ENCODE measurements around the gene KRTAP4-6.
"Not testable (repeated sequence)": the region's sequence is repeated elsewhere in the genome, so short reads cannot be mapped to it uniquely, and the experiment has no call there.

Gene KRTAP4-6

DNA sequence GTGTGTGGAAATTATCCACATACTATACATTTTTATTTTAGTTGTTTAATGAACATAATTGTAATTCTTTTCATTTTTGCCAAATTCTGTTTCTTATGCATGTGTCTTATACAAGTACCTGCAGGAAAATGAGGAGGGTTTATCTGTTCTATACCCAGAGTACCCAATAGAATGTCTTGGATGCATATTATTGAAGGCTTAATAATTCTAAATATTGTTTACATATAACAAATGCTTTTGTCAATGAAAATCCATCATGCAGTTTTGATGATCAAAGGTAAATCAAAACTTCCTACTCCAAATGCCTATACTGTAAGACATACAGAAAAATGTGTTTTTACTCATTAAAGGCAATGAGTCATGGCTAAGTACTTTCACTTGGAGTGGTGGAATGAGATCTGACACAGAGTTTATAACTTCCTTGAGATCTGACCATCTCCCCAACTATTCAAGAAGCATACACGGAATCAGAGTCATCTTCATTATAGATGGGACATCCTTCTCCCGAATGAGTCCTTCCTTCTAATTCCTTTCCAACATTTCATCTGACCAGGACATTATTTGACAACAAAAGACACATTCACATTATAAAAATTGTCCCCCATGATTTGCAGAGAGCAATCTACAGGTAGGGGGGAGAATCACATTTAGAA is 35.8 kb downstream of the KRTAP4-6 start:
- FAIRE-seq: peak; percentile 36

DNA sequence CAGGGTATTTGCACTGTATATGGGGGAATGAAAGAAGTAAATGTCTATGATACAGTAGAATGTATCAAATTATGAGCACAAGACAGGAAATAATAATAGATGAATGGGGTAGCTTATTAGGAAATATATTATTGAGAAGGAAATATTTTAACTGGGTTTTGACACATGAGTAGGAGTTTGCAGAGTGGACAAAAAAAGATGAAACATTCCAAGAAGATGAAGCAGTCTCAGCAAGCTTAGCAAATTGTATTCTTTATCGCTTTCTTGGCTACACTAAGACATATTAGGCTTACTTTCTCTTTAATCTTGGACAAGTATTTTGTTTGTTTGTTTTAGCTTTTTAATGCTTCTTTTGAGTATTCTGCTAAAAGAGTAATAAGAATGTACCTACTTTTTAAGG is 36.4 kb downstream of the KRTAP4-6 start:
- no peak for FAIRE-seq

- FAIRE-seq: no peak
Observed at GRCh38 chr17:41101586-41102259, 38.6 kb downstream of the KRTAP4-6 start, which contains the start of gene KRTAP4-16. Gene KRTAP4-16 (minus strand): TSS chr17:41102209. CDS start chr17:41102209, 0 bp downstream.

- FAIRE-seq: not testable (repeated sequence)
Observed at GRCh38 chr17:41099682-41100480, 40.5 kb downstream of the KRTAP4-6 start.

- no peak for FAIRE-seq
Observed at GRCh38 chr17:41098481-41098880, 41.9 kb downstream of the KRTAP4-6 start.

DNA sequence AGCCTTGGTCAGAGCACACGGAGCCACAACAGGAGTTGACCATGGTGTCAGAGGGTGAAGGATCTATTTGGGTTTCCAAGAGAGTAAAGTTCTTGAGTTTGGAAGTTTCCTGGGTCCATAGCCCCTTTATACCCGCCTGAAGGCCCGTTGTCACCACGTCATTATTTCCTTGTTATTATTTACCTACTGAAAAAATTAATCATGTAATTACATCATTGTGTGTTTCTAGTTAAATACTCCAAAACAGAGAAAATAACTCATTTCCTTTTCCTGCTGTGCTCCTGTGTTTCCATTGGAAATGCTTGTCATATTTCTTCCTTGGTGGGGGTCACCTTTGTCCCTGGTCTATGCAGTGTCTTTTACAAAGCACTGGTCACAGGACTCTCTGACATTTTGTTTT is 42.3 kb downstream of the KRTAP4-6 start, which contains the start of gene KRTAP4-8:
Gene KRTAP4-8 (minus strand): TSS at position 101 of the 400 bp plus-strand sequence. CDS start 58 bp downstream, at position 43.
- FAIRE-seq: no peak

- FAIRE-seq: no peak
Observed at GRCh38 chr17:41096055-41096454, 44.3 kb downstream of the KRTAP4-6 start.
